Endothelial cell of umbilical vein (primary cell): ENCODE results near the gene UROC1. TPM values are rescaled to one million over a fixed set of nuclear protein-coding genes. Genes with fewer than 3 reads are reported as not detected.

Source experiments
- BruUV-seq: library from RNA; stranded (reverse); fragments of 400-500 nt; replicated peaks from 2 replicates; lab custom pipeline; 2021; lab: Mats Ljungman, UMichigan
- CTCF ChIA-PET: fragments of 300-600, 350-600 bp; sonication (Branson Sonifier 250); formaldehyde crosslinking; loops from one replicate; lab custom pipeline; 2021; ENCODE audit warnings: antibody characterized with exemption, inconsistent platforms; lab: Charles Lee
- POLR2A ChIA-PET: fragments of 300-600, 350-600 bp; sonication (Branson Sonifier 250); formaldehyde crosslinking; loops from one replicate; lab custom pipeline; 2021; ENCODE audit warnings: antibody characterized with exemption, inconsistent platforms; lab: Charles Lee
- DNase-seq: peaks from one replicate; pipeline ENCODE4 v3.0.0-alpha.2; 2011; ENCODE audit warnings: low read depth, low spot score
- FAIRE-seq: peaks from 2 replicates; lab custom pipeline; 2011; peaks lifted over from hg19 to GRCh38; lab: Jason Lieb, UNC
- H2AFZ ChIP-seq: 2 replicates; pipeline ENCODE4 v1.6.0; 2012; ENCODE audit warnings: low read depth, low read length, control low read depth, inconsistent platforms
- H3K27ac ChIP-seq: 2 replicates; pipeline ENCODE4 v1.5.1; 2011; ENCODE audit warnings: low read depth, mild to moderate bottlenecking, control low read depth, low read length, moderate library complexity; ENCODE audit not compliant: insufficient read depth
- H3K27me3 ChIP-seq, 2 experiments: 2 replicates each; pipeline versions ENCODE4 v1.6.0 to v1.6.1; 2011; ENCODE audit warnings: low read length in 2 of 2, mixed read lengths in 1 of 2; ENCODE audit not compliant: control insufficient read depth in 2 of 2, insufficient read depth in 2 of 2
- H3K36me3 ChIP-seq, 2 experiments: 2 replicates in 1 of 2; 3 replicates in 1 of 2; pipeline ENCODE4 v1.5.1; 2011; ENCODE audit warnings: low read length in 2 of 2, mild to moderate bottlenecking in 1 of 2, moderate library complexity in 1 of 2; ENCODE audit not compliant: control insufficient read depth in 2 of 2, insufficient read depth in 2 of 2; ENCODE audit errors: extremely low read depth in 1 of 2
- H3K4me1 ChIP-seq: 3 replicates; pipeline ENCODE4 v1.5.1; 2011; ENCODE audit warnings: mild to moderate bottlenecking, low read length; ENCODE audit not compliant: control insufficient read depth, insufficient read depth; ENCODE audit errors: extremely low read depth
- H3K4me2 ChIP-seq: 2 replicates; pipeline ENCODE4 v1.6.1; 2011; ENCODE audit warnings: low read length, control low read depth, mixed read lengths; ENCODE audit not compliant: insufficient read depth
- H3K4me3 ChIP-seq, 3 experiments: fragments of 200-600 bp in 1 of 3; sonication (generic), shearing (Covaris generic) in 1 of 3; replicated peaks in 1 of 3; 2 replicates each; pipeline ENCODE4 v1.5.1; 2011 to 2016; ENCODE audit warnings: control low read depth in 3 of 3, low read length in 3 of 3, mild to moderate bottlenecking in 2 of 3, inconsistent platforms in 1 of 3, low read depth in 1 of 3, moderate library complexity in 1 of 3; ENCODE audit not compliant: insufficient read depth in 1 of 3
- H3K79me2 ChIP-seq: 2 replicates; pipeline ENCODE4 v1.6.0; 2012; ENCODE audit warnings: low read length, inconsistent platforms; ENCODE audit not compliant: control insufficient read depth, insufficient read depth
- H3K9ac ChIP-seq: replicated peaks from 2 replicates; pipeline ENCODE3; 2011; ENCODE audit warnings: low read length, control low read depth; ENCODE audit not compliant: insufficient read depth; ENCODE audit errors: extremely low read depth
- H3K9me1 ChIP-seq: replicated peaks from 3 replicates; pipeline ENCODE4 v1.6.0; 2011; ENCODE audit warnings: mild to moderate bottlenecking, low read length; ENCODE audit not compliant: control insufficient read depth, insufficient read depth; ENCODE audit errors: extremely low read depth
- H3K9me3 ChIP-seq: replicated peaks from 2 replicates; pipeline ENCODE4 v1.5.1; 2012; ENCODE audit warnings: low read length, inconsistent platforms; ENCODE audit not compliant: control insufficient read depth, insufficient read depth
- H4K20me1 ChIP-seq: replicated peaks from 2 replicates; pipeline ENCODE3; 2011; ENCODE audit warnings: mild to moderate bottlenecking, low read length; ENCODE audit not compliant: control insufficient read depth, insufficient read depth; ENCODE audit errors: extremely low read depth
- CTCF ChIP-seq, 2 donors: IDR thresholded peaks; 1 replicate in 1 of 2; 2 replicates in 1 of 2; pipeline ENCODE4 v1.5.1; 2011; ENCODE audit warnings: low read length in 2 of 2, mild to moderate bottlenecking in 2 of 2, moderate library complexity in 2 of 2, control low read depth in 1 of 2, inconsistent platforms in 1 of 2, low read depth in 1 of 2; ENCODE audit not compliant: insufficient read depth in 1 of 2; ENCODE audit errors: extremely low read depth in 1 of 2
- GATA2 ChIP-seq: IDR thresholded peaks from 2 replicates; pipeline ENCODE4 v1.7.0; 2011; ENCODE audit warnings: low read depth, mild to moderate bottlenecking, moderate library complexity, mixed read lengths, low read length; ENCODE audit not compliant: insufficient read length, insufficient read depth
- MYC ChIP-seq: IDR thresholded peaks from one replicate; pipeline ENCODE4 v1.6.1; 2011; ENCODE audit warnings: mild to moderate bottlenecking, low read depth, low read length
- POLR2A ChIP-seq: IDR thresholded peaks from 2 replicates; pipeline ENCODE4 v1.6.1; 2012; ENCODE audit warnings: low read depth, mild to moderate bottlenecking, control low read depth, low read length
- dilution Hi-C: fragments of 300-500 bp; cut with MboI; formaldehyde crosslinking; loops from one replicate; pipeline ENCODE4 v1.15.0; 2019; ENCODE audit warnings: low sequenced_read_pairs; ENCODE audit not compliant: extremely low pct_ligation_motif_present
- intact Hi-C: fragments of 100-400 bp; cut with micrococcal nuclease; formaldehyde crosslinking; loops from one replicate; pipeline ENCODE4 v1.10.0; 2022
- polyA plus RNA-seq, 4 experiments: library from polyadenylated mRNA; depleted of rRNA in 3 of 4; stranded (reverse) in 3 of 4; unstranded in 1 of 4; fragments of >200 nt; gene quantifications; 2 replicates each; pipeline versions ENCODE4 v1.2.1 to v1.2.3, GENCODE V29; 2011 to 2012; ENCODE audit warnings: missing spikeins in 1 of 4
- total RNA-seq: library from RNA; stranded (reverse); gene quantifications from 2 replicates; pipeline ENCODE4 v1.2.3, GENCODE V29; 2021

The UROC1 gene
- total and polyA plus RNA-seq, 2 donors (not counting 3 experiments of a cell fraction or from before 2014, with no cell fraction given), result not detected

- no peak overlapping the region for H3K4me2 ChIP-seq
- no peak overlapping the region for H3K27ac ChIP-seq
- H3K9me3 ChIP-seq, result no peaks in the 10 kb centered on the region
- no peaks in the 10 kb centered on the region for H3K27me3 ChIP-seq
- no TSS peak for BruUV-seq
- H4K20me1 ChIP-seq, result no peaks in the 10 kb centered on the region
- dilution Hi-C loops (no loop called here), intact Hi-C loops (no loop called here)
- no peak overlapping the region for H3K9ac ChIP-seq
- no peak overlapping the region for H3K4me3 ChIP-seq
- no peak overlapping the region for H2AFZ ChIP-seq
- H3K4me1 ChIP-seq, result no peaks in the 10 kb centered on the region
- FAIRE-seq (no peak), DNase-seq (no peak)
- no peaks in the 10 kb centered on the region for H3K79me2 ChIP-seq
- POLR2A ChIA-PET, result no interaction called here
- CTCF ChIA-PET, result interaction anchor here (2.2 kb wide), 1 partner anchor 28 kb away, joined by 5 read pairs; no protein-coding TSS in a partner anchor
- TF ChIP-seq POLR2A (no peak), CTCF (IDR thresholded peaks at IDR 0.05; ENCODE audit: extremely low read depth in 1 of 2, insufficient read depth in 1 of 2, low read depth in 1 of 2, low read length in 2 of 2) (no peak)
- peaks cover 2 to 14% of the 10 kb centered on the region in 2 experiments for H3K36me3 ChIP-seq
- no peaks in the 10 kb centered on the region for H3K9me1 ChIP-seq
Observed at GRCh38 chr3:126446791-126447190, 70.8 kb downstream of the UROC1 start.

DNA sequence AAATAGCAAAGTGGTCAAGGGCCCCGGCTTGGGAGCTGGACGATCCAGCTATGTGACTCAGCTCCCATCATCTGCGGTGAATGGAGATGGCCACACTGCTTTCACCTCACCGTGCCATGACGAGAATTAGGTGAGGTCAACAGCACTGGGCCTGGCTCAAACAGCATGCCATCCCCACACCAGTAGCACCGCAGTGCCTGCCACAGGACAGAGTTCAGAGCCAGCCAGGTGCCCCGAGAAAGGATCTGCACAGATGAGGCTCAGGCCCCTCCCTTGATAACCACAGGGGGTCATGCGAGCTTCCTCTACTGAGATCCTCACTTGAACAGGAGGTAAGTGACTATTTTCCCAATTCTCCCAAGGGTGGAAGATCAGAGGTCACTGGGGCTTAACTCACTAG is 71.3 kb downstream of the UROC1 start:
- ChIA-PET CTCF (interaction anchor here (2.2 kb wide), 1 partner anchor 29 kb away, joined by 5 read pairs; no protein-coding TSS in a partner anchor), POLR2A (no interaction called here)
- FAIRE-seq, result no peak
- no peak for DNase-seq
- H3K4me3 ChIP-seq, result no peak overlapping the region
- no peak overlapping the region for H3K4me2 ChIP-seq
- H3K79me2 ChIP-seq, result no peaks in the 10 kb centered on the region
- no peaks in the 10 kb centered on the region for H4K20me1 ChIP-seq
- no peaks in the 10 kb centered on the region for H3K27me3 ChIP-seq
- intact Hi-C loops (no loop called here), dilution Hi-C loops (no loop called here)
- H3K9me3 ChIP-seq, result no peaks in the 10 kb centered on the region
- H3K27ac ChIP-seq, result no peak overlapping the region
- no peaks in the 10 kb centered on the region for H3K9me1 ChIP-seq
- no peaks in the 10 kb centered on the region for H3K4me1 ChIP-seq
- TF ChIP-seq GATA2, result no peak
- TF ChIP-seq POLR2A, result no peak
- TF ChIP-seq MYC, result no peak
- no peak for TF ChIP-seq CTCF (IDR thresholded peaks at IDR 0.05; ENCODE audit: extremely low read depth in 1 of 2, insufficient read depth in 1 of 2, low read depth in 1 of 2, low read length in 2 of 2)
- no TSS peak for BruUV-seq
- no peak overlapping the region for H3K9ac ChIP-seq
- H3K36me3 ChIP-seq, result peaks cover 0 to 13% of the 10 kb centered on the region in 2 experiments
- H2AFZ ChIP-seq, result no peak overlapping the region
